GM18951 (cell line): ENCODE results near the gene SETD1B.
"Not testable (repeated sequence)": the region's sequence is repeated elsewhere in the genome, so short reads cannot be mapped to it uniquely, and the experiment has no call there.

Experiments used
- POLR2A ChIP-seq: IDR thresholded peaks from 4 replicates; pipeline ENCODE4 v1.6.1; 2011; ENCODE audit warnings: mild to moderate bottlenecking; ENCODE audit not compliant: insufficient read length, insufficient read depth; ENCODE audit errors: extremely low read depth
- in situ Hi-C: fragments of 300-500 bp; cut with MboI; formaldehyde crosslinking; loops from one replicate; pipeline ENCODE4 v1.12.0; 2022; ENCODE audit warnings: low sequenced_read_pairs, mixed read lengths, inconsistent platforms; ENCODE audit not compliant: unreplicated experiment

SETD1B gene

GRCh38 chr12:121838126-121838525 lies 34.3 kb downstream of the SETD1B start:
- in situ Hi-C loops = no loop called here
- TF ChIP-seq POLR2A = no peak

GRCh38 chr12:121839106-121839992 lies 35.5 kb downstream of the SETD1B start:
- TF ChIP-seq POLR2A = peak; percentile 68
- in situ Hi-C loops = no loop called here

GRCh38 chr12:121839993-121840761 lies 36.4 kb downstream of the SETD1B start:
- TF ChIP-seq POLR2A = no peak
- in situ Hi-C loops = no loop called here

GRCh38 chr12:121843236-121843982 lies 39.6 kb downstream of the SETD1B start:
- no peak for TF ChIP-seq POLR2A
- in situ Hi-C loops = no loop called here

GRCh38 chr12:121845701-121846100 lies 41.9 kb downstream of the SETD1B start:
- in situ Hi-C loops = no loop called here
- TF ChIP-seq POLR2A = no peak

- in situ Hi-C loops = no loop called here
- no peak for TF ChIP-seq POLR2A
Observed at GRCh38 chr12:121849211-121849610, 45.4 kb downstream of the SETD1B start.

GRCh38 chr12:121849665-121850064 lies 45.9 kb downstream of the SETD1B start:
- no peak for TF ChIP-seq POLR2A
- in situ Hi-C loops = no loop called here

GRCh38 chr12:121852392-121852791 lies 48.6 kb downstream of the SETD1B start:
- in situ Hi-C loops = not testable (repeated sequence)

- in situ Hi-C loops = no loop called here
- no peak for TF ChIP-seq POLR2A
Observed at GRCh38 chr12:121857322-121858246, 53.8 kb downstream of the SETD1B start.

- in situ Hi-C loops = no loop called here
- no peak for TF ChIP-seq POLR2A
Observed at GRCh38 chr12:121858318-121858661, 54.5 kb downstream of the SETD1B start.

- TF ChIP-seq POLR2A = no peak
- in situ Hi-C loops = no loop called here
Observed at GRCh38 chr12:121858662-121859572, 55.1 kb downstream of the SETD1B start, which contains the start of gene HPD. Gene HPD (minus strand): TSS chr12:121858859. CDS start chr12:121858823, 36 bp downstream.
